H9 (cell line): ENCODE results near the gene GALNT5. TPM values are rescaled to one million over a fixed set of nuclear protein-coding genes. Genes with fewer than 3 reads are reported as not detected.
A peak's percentile ranks its signal among the peaks of the same experiment; 100 is the strongest.

Experiments
- DNase-seq: peaks from one replicate; pipeline ENCODE4 v3.0.0-alpha.2; 2017
- H2AFZ ChIP-seq: one replicate; pipeline ENCODE4 v1.6.1; 2013; ENCODE audit warnings: mild to moderate bottlenecking, low read length, control low read depth, moderate library complexity
- H2AK5ac ChIP-seq: 2 replicates; pipeline ENCODE4 v1.6.1; 2013; ENCODE audit warnings: low read length, control low read depth, mixed read lengths; ENCODE audit not compliant: insufficient read length
- H2BK120ac ChIP-seq: one replicate; pipeline ENCODE4 v1.6.1; 2013; ENCODE audit warnings: low read depth, mild to moderate bottlenecking, low read length, control low read depth, inconsistent platforms; ENCODE audit not compliant: poor library complexity, severe bottlenecking
- H2BK12ac ChIP-seq: 2 replicates; pipeline ENCODE4 v1.6.1; 2013; ENCODE audit warnings: low read length, control low read depth, mixed read lengths, low read depth; ENCODE audit not compliant: insufficient read length
- H2BK15ac ChIP-seq: 2 replicates; pipeline ENCODE4 v1.6.1; 2013; ENCODE audit warnings: low read depth, low read length, control low read depth
- H2BK20ac ChIP-seq: one replicate; pipeline ENCODE4 v1.6.1; 2013; ENCODE audit warnings: low read depth, mild to moderate bottlenecking, low read length, control low read depth, inconsistent platforms; ENCODE audit not compliant: poor library complexity, severe bottlenecking
- H2BK5ac ChIP-seq: 2 replicates; pipeline ENCODE4 v1.6.1; 2013; ENCODE audit warnings: low read length, control low read depth, mixed read lengths; ENCODE audit not compliant: insufficient read length
- H3K14ac ChIP-seq: 2 replicates; pipeline ENCODE4 v1.6.1; 2013; ENCODE audit warnings: low read length, control low read depth; ENCODE audit not compliant: insufficient read depth
- H3K18ac ChIP-seq: 2 replicates; pipeline ENCODE4 v1.6.1; 2013; ENCODE audit warnings: low read depth, mild to moderate bottlenecking, mixed read lengths, low read length, control low read depth; ENCODE audit not compliant: insufficient read length
- H3K23ac ChIP-seq: 2 replicates; pipeline ENCODE4 v1.6.1; 2013; ENCODE audit warnings: low read length, control low read depth, mixed read lengths, low read depth; ENCODE audit not compliant: insufficient read length
- H3K23me2 ChIP-seq: 2 replicates; pipeline ENCODE4 v1.6.1; 2013; ENCODE audit warnings: low read depth, mild to moderate bottlenecking, mixed read lengths, low read length, control low read depth; ENCODE audit not compliant: insufficient read length, poor library complexity, severe bottlenecking
- H3K27ac ChIP-seq: 2 replicates; pipeline ENCODE4 v1.5.1; 2013; ENCODE audit warnings: low read length, control low read depth, mixed read lengths, low read depth; ENCODE audit not compliant: insufficient read length
- H3K27me3 ChIP-seq: 2 replicates; pipeline ENCODE4 v1.6.1; 2013; ENCODE audit warnings: low read length, control low read depth, inconsistent platforms; ENCODE audit not compliant: insufficient read depth
- H3K4ac ChIP-seq: 2 replicates; pipeline ENCODE4 v1.6.1; 2013; ENCODE audit warnings: low read depth, mild to moderate bottlenecking, control low read depth, inconsistent platforms, low read length, moderate library complexity
- H3K4me1 ChIP-seq: 2 replicates; pipeline ENCODE4 v1.6.1; 2013; ENCODE audit warnings: low read length, control low read depth, inconsistent platforms; ENCODE audit not compliant: insufficient read depth
- H3K4me2 ChIP-seq: 2 replicates; pipeline ENCODE4 v1.6.1; 2013; ENCODE audit warnings: low read length, control low read depth, mixed read lengths; ENCODE audit not compliant: insufficient read length, insufficient read depth
- H3K56ac ChIP-seq: 2 replicates; pipeline ENCODE4 v1.6.1; 2013; ENCODE audit warnings: low read depth, mild to moderate bottlenecking, mixed read lengths, low read length, control low read depth; ENCODE audit not compliant: insufficient read length
- H3K79me1 ChIP-seq: 2 replicates; pipeline ENCODE4 v1.6.1; 2013; ENCODE audit warnings: low read depth, mild to moderate bottlenecking, moderate library complexity, low read length, control low read depth, inconsistent platforms; ENCODE audit not compliant: insufficient read depth, poor library complexity, severe bottlenecking
- H3K79me2 ChIP-seq: 2 replicates; pipeline ENCODE4 v1.6.1; 2013; ENCODE audit warnings: low read length, control low read depth, inconsistent platforms; ENCODE audit not compliant: insufficient read depth
- H3K9ac ChIP-seq: 2 replicates; pipeline ENCODE4 v1.6.1; 2013; ENCODE audit warnings: low read length, control low read depth, mixed read lengths; ENCODE audit not compliant: insufficient read length; ENCODE audit errors: extremely low read depth
- H3K9me3 ChIP-seq: one replicate; pipeline ENCODE4 v1.6.1; 2013; ENCODE audit warnings: low read depth, low read length, inconsistent platforms; ENCODE audit not compliant: control insufficient read depth
- H3T11ph ChIP-seq: one replicate; pipeline ENCODE4 v1.6.1; 2013; ENCODE audit warnings: mild to moderate bottlenecking, low read length, control low read depth, inconsistent platforms
- H4K20me1 ChIP-seq: one replicate; pipeline ENCODE4 v1.6.1; 2013; ENCODE audit not compliant: control insufficient read depth, insufficient read length, insufficient read depth
- H4K5ac ChIP-seq: 2 replicates; pipeline ENCODE4 v1.6.1; 2013; ENCODE audit warnings: low read depth, mild to moderate bottlenecking, mixed read lengths, low read length, control low read depth; ENCODE audit not compliant: insufficient read length
- H4K8ac ChIP-seq: replicated peaks from 2 replicates; pipeline ENCODE4 v1.6.1; 2013; ENCODE audit warnings: low read length, control low read depth, mixed read lengths, low read depth; ENCODE audit not compliant: insufficient read length
- H4K91ac ChIP-seq: 2 replicates; pipeline ENCODE4 v1.6.1; 2013; ENCODE audit warnings: low read depth, mild to moderate bottlenecking, moderate library complexity, mixed read lengths, low read length, control low read depth; ENCODE audit not compliant: insufficient read length
- H3K27ac Mint-ChIP-seq, 3 experiments: 2 replicates in 2 of 3; 3 replicates in 1 of 3; pipeline ENCODE4 v1.8.0; 2020 to 2021; ENCODE audit warnings: mixed read lengths in 3 of 3, mild to moderate bottlenecking in 1 of 3, moderate library complexity in 1 of 3
- H3K27me3 Mint-ChIP-seq: 2 replicates; pipeline ENCODE4 v1.8.0; 2021; ENCODE audit warnings: low read depth, mild to moderate bottlenecking, moderate library complexity, mixed read lengths
- H3K36me3 Mint-ChIP-seq, 3 experiments: 2 replicates in 2 of 3; 3 replicates in 1 of 3; pipeline ENCODE4 v1.8.0; 2020 to 2021; ENCODE audit warnings: low read depth in 3 of 3, mixed read lengths in 3 of 3; ENCODE audit not compliant: insufficient read depth in 1 of 3
- H3K4me1 Mint-ChIP-seq, 2 experiments: 2 replicates each; pipeline ENCODE4 v1.8.0; 2020; ENCODE audit warnings: mixed read lengths in 2 of 2
- H3K4me3 Mint-ChIP-seq, 2 experiments: 2 replicates in 1 of 2; 3 replicates in 1 of 2; pipeline ENCODE4 v1.8.0; 2020 to 2021; ENCODE audit warnings: mild to moderate bottlenecking in 2 of 2, mixed read lengths in 2 of 2, moderate library complexity in 1 of 2
- H3K9me3 Mint-ChIP-seq, 2 experiments: 2 replicates in 1 of 2; 3 replicates in 1 of 2; pipeline ENCODE4 v1.8.0; 2020; ENCODE audit warnings: mild to moderate bottlenecking in 2 of 2, mixed read lengths in 2 of 2, moderate library complexity in 1 of 2
- WGBS: extraction: QIAGEN DNeasy Blood & Tissue Kit; methylation state at CpG from one replicate; pipeline ENCODE4 v1.1.7; 2013; ENCODE audit warnings: missing lambda C conversion rate, low lambda C conversion rate, mixed read lengths; ENCODE audit not compliant: insufficient read length; ENCODE audit errors: extremely low coverage; 5-methylcytosine and 5-hydroxymethylcytosine counted together
- total RNA-seq: library from RNA; stranded (reverse); gene quantifications from 2 replicates; pipeline ENCODE4 v1.2.1, GENCODE V29; 2021
- TF ChIP-seq, protein P1 (sequence below): fragments of 200-600 bp; sonication (generic); conservative IDR thresholded peaks from 3 replicates; pipeline ENCODE4 v1.8.0; 2021; ENCODE audit warnings: antibody characterized with exemption, mild to moderate bottlenecking

The GALNT5 gene
- total RNA-seq, 1 experiment from 2014 or later, result 0.17 TPM

DNA sequence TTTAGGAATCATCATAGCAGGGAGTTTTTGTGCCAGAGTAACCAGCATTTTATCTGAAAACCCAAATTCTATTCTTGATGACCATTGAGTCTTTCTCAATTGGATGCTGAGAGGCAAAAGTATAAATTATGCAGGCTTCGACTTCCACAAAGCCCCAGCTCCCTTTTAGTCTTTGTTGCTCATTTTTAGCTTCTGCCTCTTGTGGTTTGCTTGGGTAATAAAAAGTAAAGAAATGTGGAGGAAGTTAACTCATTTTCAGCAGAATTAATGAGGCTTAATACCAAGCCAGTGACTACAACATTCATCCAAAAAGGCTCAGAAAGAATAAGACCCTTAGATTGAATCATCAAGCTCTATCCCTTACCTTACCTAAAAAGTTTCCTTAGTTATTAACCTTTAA, 49.5 kb downstream of the GALNT5 start:
- no peak overlapping the region for H2AK5ac ChIP-seq
- Mint-ChIP-seq H3K36me3 (no peaks in the 10 kb centered on the region), H3K4me3 (no peak overlapping the region), H3K9me3 (no peaks in the 10 kb centered on the region), H3K27ac (no peak overlapping the region), H3K4me1 (peaks cover 22 to 28% of the 10 kb centered on the region in 2 experiments), H3K27me3 (no peaks in the 10 kb centered on the region; the same call in 1 of the 2 replicates)
- no peak overlapping the region for H2BK12ac ChIP-seq
- no peak overlapping the region for H2BK5ac ChIP-seq
- no peak overlapping the region for H2BK20ac ChIP-seq
- no peak for DNase-seq
- no peak overlapping the region for H4K8ac ChIP-seq
- no peak overlapping the region for H3K4ac ChIP-seq
- no peak overlapping the region for H3K4me2 ChIP-seq
- H4K91ac ChIP-seq, result no peak overlapping the region
- no peak overlapping the region for H2AFZ ChIP-seq
- no peaks in the 10 kb centered on the region for H3K4me1 ChIP-seq
- no peak overlapping the region for H2BK120ac ChIP-seq
- no peaks in the 10 kb centered on the region for H3K9me3 ChIP-seq
- H3K23me2 ChIP-seq, result no peaks in the 10 kb centered on the region
- no CpG with 5 or more reads among the region's 1 CpG for WGBS
- no peak overlapping the region for H2BK15ac ChIP-seq
- H4K20me1 ChIP-seq, result no peaks in the 10 kb centered on the region
- H3K79me1 ChIP-seq, result no peaks in the 10 kb centered on the region
- H3K9ac ChIP-seq, result no peak overlapping the region
- no peaks in the 10 kb centered on the region for H3K27me3 ChIP-seq
- no peak overlapping the region for H3K23ac ChIP-seq
- TF ChIP-seq, protein P1, sequence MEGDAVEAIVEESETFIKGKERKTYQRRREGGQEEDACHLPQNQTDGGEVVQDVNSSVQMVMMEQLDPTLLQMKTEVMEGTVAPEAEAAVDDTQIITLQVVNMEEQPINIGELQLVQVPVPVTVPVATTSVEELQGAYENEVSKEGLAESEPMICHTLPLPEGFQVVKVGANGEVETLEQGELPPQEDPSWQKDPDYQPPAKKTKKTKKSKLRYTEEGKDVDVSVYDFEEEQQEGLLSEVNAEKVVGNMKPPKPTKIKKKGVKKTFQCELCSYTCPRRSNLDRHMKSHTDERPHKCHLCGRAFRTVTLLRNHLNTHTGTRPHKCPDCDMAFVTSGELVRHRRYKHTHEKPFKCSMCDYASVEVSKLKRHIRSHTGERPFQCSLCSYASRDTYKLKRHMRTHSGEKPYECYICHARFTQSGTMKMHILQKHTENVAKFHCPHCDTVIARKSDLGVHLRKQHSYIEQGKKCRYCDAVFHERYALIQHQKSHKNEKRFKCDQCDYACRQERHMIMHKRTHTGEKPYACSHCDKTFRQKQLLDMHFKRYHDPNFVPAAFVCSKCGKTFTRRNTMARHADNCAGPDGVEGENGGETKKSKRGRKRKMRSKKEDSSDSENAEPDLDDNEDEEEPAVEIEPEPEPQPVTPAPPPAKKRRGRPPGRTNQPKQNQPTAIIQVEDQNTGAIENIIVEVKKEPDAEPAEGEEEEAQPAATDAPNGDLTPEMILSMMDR, result peak; percentile 52
- no peak overlapping the region for H3K18ac ChIP-seq
- no peak overlapping the region for H3K27ac ChIP-seq
- H3K56ac ChIP-seq, result no peak overlapping the region
- no peaks in the 10 kb centered on the region for H3K79me2 ChIP-seq
- no peak overlapping the region for H3T11ph ChIP-seq
- H3K14ac ChIP-seq, result no peak overlapping the region
- no peak overlapping the region for H4K5ac ChIP-seq
